Spleen (tissue), 3 donors: Measurements from ENCODE around the gene DGCR6.
"Not testable (repeated sequence)": the region's sequence is repeated elsewhere in the genome, so short reads cannot be mapped to it uniquely, and the experiment has no call there.

ENCODE experiments used
- POLR2A ChIP-seq, 3 donors: fragments of 450-650 bp; IDR thresholded peaks; one replicate each; pipeline ENCODE4 v1.5.1; 2017; ENCODE audit warnings: antibody characterized with exemption in 3 of 3, mild to moderate bottlenecking in 1 of 3
- POLR2AphosphoS5 ChIP-seq, 3 donors: sonication (generic); formaldehyde crosslinking; IDR thresholded peaks; one replicate each; pipeline ENCODE4 v1.5.1; 2017; ENCODE audit warnings: antibody characterized with exemption in 3 of 3

- not testable (repeated sequence) for TF ChIP-seq POLR2AphosphoS5, POLR2A (IDR thresholded peaks at IDR 0.05)
These were observed 24.9 kb upstream of the DGCR6 start for GRCh38 chr22:18881260-18881659.
